Stimulated activated CD8-positive, alpha-beta memory T cell treated with anti-CD3 and anti-CD28 coated beads, Interleukin-4, amount 100 ng/mL, for 24 hours (primary cell): ENCODE results near the gene SPEM3.
A peak's percentile ranks its signal among the peaks of the same experiment; 100 is the strongest.

Source experiments
- DNase-seq: peaks from one replicate; pipeline ENCODE4 v3.0.0-alpha.2; 2020; ENCODE audit warnings: low read depth

SPEM3 gene

GRCh38 chr17:7428557-7428956 lies at the start of gene SPEM3:
SPEM3 (plus strand) TSS chr17:7428857; CDS start chr17:7428903, 46 bp downstream.
- DNase-seq, result no peak

- DNase-seq, result no peak
Measured at GRCh38 chr17:7379134-7379533, 49.5 kb upstream of the SPEM3 start.

GRCh38 chr17:7380321-7380720 lies 48.3 kb upstream of the SPEM3 start:
- no peak for DNase-seq

- DNase-seq, result no peak
Measured at GRCh38 chr17:7380855-7381683, 47.6 kb upstream of the SPEM3 start, which contains the start of gene TNK1. TNK1 (plus strand) TSS chr17:7381089; CDS start chr17:7382927, 1,838 bp downstream.

- DNase-seq, result no peak
Measured at GRCh38 chr17:7382901-7383300, 45.8 kb upstream of the SPEM3 start.

GRCh38 chr17:7383371-7383741 lies 45.3 kb upstream of the SPEM3 start:
- DNase-seq, result no peak

- DNase-seq, result peak; percentile 61
Measured at GRCh38 chr17:7383742-7384488, 44.7 kb upstream of the SPEM3 start.

GRCh38 chr17:7384489-7385081 lies 44.1 kb upstream of the SPEM3 start:
- DNase-seq, result no peak

- DNase-seq, result no peak
Measured at GRCh38 chr17:7388856-7389255, 39.8 kb upstream of the SPEM3 start.

GRCh38 chr17:7389924-7390910 lies 38.4 kb upstream of the SPEM3 start:
- no peak for DNase-seq

- DNase-seq, result no peak
Measured at GRCh38 chr17:7391307-7391706, 37.4 kb upstream of the SPEM3 start.

- DNase-seq, result no peak
Measured at GRCh38 chr17:7392696-7393612, 35.7 kb upstream of the SPEM3 start.

- peak; percentile 42 for DNase-seq
Measured at GRCh38 chr17:7393613-7394451, 34.8 kb upstream of the SPEM3 start.

GRCh38 chr17:7394452-7395191 lies 34.0 kb upstream of the SPEM3 start, which contains the start of gene PLSCR3:
PLSCR3 (minus strand) TSS chr17:7394525; CDS start chr17:7394110, 415 bp downstream.
- peak; percentile 77 for DNase-seq

- DNase-seq, result no peak
Measured at GRCh38 chr17:7396147-7396546, 32.5 kb upstream of the SPEM3 start.

GRCh38 chr17:7398612-7399011 lies 30.0 kb upstream of the SPEM3 start:
- no peak for DNase-seq

- no peak for DNase-seq
Measured at GRCh38 chr17:7403043-7403726, 25.5 kb upstream of the SPEM3 start.

- no peak for DNase-seq
Measured at GRCh38 chr17:7403727-7403976, 25.0 kb upstream of the SPEM3 start.
